OCI-LY3 (cell line): ENCODE results near the gene FOXR1.

Source experiments
- H2AFZ ChIP-seq: fragments of 200-600, 300-600 bp; shearing (Covaris generic); 2 replicates; pipeline ENCODE4 v1.6.0; 2014; ENCODE audit warnings: antibody characterized with exemption, low read depth, low read length
- H3K27ac ChIP-seq: fragments of 200-600, 300-600 bp; sonication (generic); 2 replicates; pipeline ENCODE4 v1.5.1; 2014; ENCODE audit warnings: mild to moderate bottlenecking, low read length, moderate library complexity, mixed read lengths
- H3K27me3 ChIP-seq: fragments of 200-600, 300-600 bp; sonication (generic); 2 replicates; pipeline ENCODE4 v1.6.1; 2014; ENCODE audit warnings: low read depth, low read length, mixed read lengths
- H3K36me3 ChIP-seq: fragments of 200-600, 300-600 bp; sonication (generic); replicated peaks from 2 replicates; pipeline ENCODE3; 2014; ENCODE audit warnings: low read depth, low read length, mixed read lengths
- H3K4me1 ChIP-seq: fragments of 300-600, 200-600 bp; sonication (generic); 2 replicates; pipeline ENCODE4 v1.6.1; 2014; ENCODE audit warnings: low read length, mixed read lengths
- H3K4me2 ChIP-seq: fragments of 200-600, 300-600 bp; sonication (generic); 2 replicates; pipeline ENCODE4 v1.6.1; 2014; ENCODE audit warnings: low read length, mixed read lengths
- H3K4me3 ChIP-seq: fragments of 300-600, 200-600 bp; sonication (generic); 2 replicates; pipeline ENCODE4 v1.5.1; 2014; ENCODE audit warnings: antibody characterized with exemption, mild to moderate bottlenecking, low read length, moderate library complexity
- H3K79me2 ChIP-seq: fragments of 300-600, 200-600 bp; shearing (Covaris generic); 2 replicates; pipeline ENCODE4 v1.6.1; 2014; ENCODE audit warnings: mild to moderate bottlenecking, low read length, mixed read lengths
- H3K9ac ChIP-seq: fragments of 300-600, 200-600 bp; shearing (Covaris generic); 2 replicates; pipeline ENCODE4 v1.6.0; 2014; ENCODE audit warnings: mild to moderate bottlenecking, low read length, moderate library complexity
- H3K9me3 ChIP-seq: fragments of 200-600, 300-600 bp; shearing (Covaris generic); 2 replicates; pipeline ENCODE4 v1.6.1; 2014; ENCODE audit warnings: low read length, mixed read lengths; ENCODE audit not compliant: insufficient read depth
- H4K20me1 ChIP-seq: fragments of 200-600, 300-600 bp; sonication (generic); 2 replicates; pipeline ENCODE4 v1.6.1; 2016; ENCODE audit warnings: low read length, mixed read lengths; ENCODE audit not compliant: insufficient read depth
- EZH2phosphoT487 ChIP-seq: fragments of 200-600 bp; shearing (Covaris generic); IDR thresholded peaks from 2 replicates; pipeline ENCODE4 v1.6.1; 2018; ENCODE audit warnings: antibody characterized with exemption, mixed run types, low read depth
- TF ChIP-seq, protein P1 (sequence below): fragments of 200-600, 300-600 bp; sonication (generic); IDR thresholded peaks from 2 replicates; pipeline ENCODE4 v1.5.1; 2014; ENCODE audit warnings: antibody characterized with exemption, low read length, low read depth

FOXR1 gene

DNA sequence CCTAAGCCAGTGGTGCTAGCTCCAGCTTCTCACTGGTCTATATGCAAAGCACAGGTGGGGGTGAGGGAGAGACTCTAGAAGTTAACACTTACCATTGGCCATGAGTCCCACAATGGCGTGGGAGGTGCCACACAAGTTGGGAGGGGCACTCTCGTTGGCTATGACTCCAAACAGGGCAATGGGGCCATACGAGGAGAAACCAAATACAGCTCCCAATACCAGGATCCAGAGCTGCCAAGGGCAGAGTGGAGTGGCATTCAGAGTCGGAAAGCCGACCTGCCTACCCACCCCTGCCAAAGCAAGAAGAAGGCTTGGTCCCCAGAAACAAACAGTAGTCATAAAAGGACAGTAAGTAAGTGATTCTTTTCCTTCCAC is 53.5 kb downstream of the FOXR1 start:
- Histone ChIP-seq H2AFZ (no peak overlapping the region), H3K27ac (no peak overlapping the region), H3K4me3 (no peak overlapping the region), H3K27me3 (no peaks in the 10 kb centered on the region), H3K9me3 (no peaks in the 10 kb centered on the region), H3K4me1 (peaks cover 20% of the 10 kb centered on the region), H3K36me3 (peaks cover 54% of the 10 kb centered on the region), H3K79me2 (peaks cover 40% of the 10 kb centered on the region), H3K9ac (no peak overlapping the region), H3K4me2 (no peak overlapping the region), H4K20me1 (no peaks in the 10 kb centered on the region)
- TF ChIP-seq, protein P1, sequence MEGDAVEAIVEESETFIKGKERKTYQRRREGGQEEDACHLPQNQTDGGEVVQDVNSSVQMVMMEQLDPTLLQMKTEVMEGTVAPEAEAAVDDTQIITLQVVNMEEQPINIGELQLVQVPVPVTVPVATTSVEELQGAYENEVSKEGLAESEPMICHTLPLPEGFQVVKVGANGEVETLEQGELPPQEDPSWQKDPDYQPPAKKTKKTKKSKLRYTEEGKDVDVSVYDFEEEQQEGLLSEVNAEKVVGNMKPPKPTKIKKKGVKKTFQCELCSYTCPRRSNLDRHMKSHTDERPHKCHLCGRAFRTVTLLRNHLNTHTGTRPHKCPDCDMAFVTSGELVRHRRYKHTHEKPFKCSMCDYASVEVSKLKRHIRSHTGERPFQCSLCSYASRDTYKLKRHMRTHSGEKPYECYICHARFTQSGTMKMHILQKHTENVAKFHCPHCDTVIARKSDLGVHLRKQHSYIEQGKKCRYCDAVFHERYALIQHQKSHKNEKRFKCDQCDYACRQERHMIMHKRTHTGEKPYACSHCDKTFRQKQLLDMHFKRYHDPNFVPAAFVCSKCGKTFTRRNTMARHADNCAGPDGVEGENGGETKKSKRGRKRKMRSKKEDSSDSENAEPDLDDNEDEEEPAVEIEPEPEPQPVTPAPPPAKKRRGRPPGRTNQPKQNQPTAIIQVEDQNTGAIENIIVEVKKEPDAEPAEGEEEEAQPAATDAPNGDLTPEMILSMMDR = no peak
- TF ChIP-seq EZH2phosphoT487 = no peak

- Histone ChIP-seq H2AFZ (no peak overlapping the region), H3K36me3 (peaks cover 54% of the 10 kb centered on the region), H3K27me3 (no peaks in the 10 kb centered on the region), H3K9me3 (no peaks in the 10 kb centered on the region), H3K4me3 (no peak overlapping the region), H3K27ac (no peak overlapping the region), H3K79me2 (peaks cover 40% of the 10 kb centered on the region), H3K4me2 (no peak overlapping the region), H4K20me1 (no peaks in the 10 kb centered on the region), H3K4me1 (peaks cover 19% of the 10 kb centered on the region), H3K9ac (no peak overlapping the region)
- TF ChIP-seq, protein P1 = no peak
- no peak for TF ChIP-seq EZH2phosphoT487
Observed at GRCh38 chr11:119025541-119025940, 54.0 kb downstream of the FOXR1 start.

DNA sequence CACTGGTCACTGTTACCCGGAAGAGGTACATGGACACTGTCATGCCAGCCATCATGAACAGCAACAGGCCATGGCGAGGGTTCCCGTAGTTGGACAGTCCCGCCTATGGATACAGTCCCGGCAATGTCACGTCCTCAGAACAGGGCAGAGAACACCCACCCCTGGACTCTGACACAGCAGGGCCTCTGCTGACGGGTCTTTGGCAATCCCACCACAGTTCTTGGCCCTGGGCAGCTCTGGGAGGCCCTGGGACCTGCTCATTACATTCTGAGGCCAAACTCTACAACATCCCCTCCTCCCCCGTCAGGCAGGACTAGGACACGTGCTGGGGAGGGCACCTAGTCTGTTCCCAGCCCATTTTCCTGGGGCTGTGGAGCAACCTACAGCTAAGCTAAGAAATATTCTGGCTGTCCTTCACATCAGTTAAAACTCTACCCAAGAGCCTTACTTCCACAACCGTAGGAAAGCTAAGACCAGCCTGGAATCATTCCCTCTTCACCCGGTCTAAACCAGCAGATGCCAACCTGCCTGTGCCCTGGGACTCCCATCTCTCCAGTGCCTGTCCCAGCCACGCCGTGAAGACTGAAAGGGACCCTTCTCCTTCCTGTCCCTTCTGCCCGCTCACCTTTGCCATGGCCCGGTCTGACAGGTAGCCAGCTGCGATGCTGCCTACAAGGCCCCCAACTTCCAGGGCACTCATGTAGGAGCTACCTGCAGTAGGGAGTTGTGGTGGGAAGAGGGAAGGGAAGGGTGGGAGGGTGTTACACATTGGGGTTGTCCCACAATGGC is 54.6 kb downstream of the FOXR1 start:
- Histone ChIP-seq H3K4me1 (peaks cover 19% of the 10 kb centered on the region), H2AFZ (no peak overlapping the region), H3K27ac (no peak overlapping the region), H3K9ac (no peak overlapping the region), H3K4me3 (no peak overlapping the region), H3K79me2 (peaks cover 34% of the 10 kb centered on the region), H3K27me3 (no peaks in the 10 kb centered on the region), H4K20me1 (no peaks in the 10 kb centered on the region), H3K4me2 (no peak overlapping the region), H3K9me3 (no peaks in the 10 kb centered on the region), H3K36me3 (peaks cover 54% of the 10 kb centered on the region)
- TF ChIP-seq, protein P1 = no peak
- no peak for TF ChIP-seq EZH2phosphoT487

DNA sequence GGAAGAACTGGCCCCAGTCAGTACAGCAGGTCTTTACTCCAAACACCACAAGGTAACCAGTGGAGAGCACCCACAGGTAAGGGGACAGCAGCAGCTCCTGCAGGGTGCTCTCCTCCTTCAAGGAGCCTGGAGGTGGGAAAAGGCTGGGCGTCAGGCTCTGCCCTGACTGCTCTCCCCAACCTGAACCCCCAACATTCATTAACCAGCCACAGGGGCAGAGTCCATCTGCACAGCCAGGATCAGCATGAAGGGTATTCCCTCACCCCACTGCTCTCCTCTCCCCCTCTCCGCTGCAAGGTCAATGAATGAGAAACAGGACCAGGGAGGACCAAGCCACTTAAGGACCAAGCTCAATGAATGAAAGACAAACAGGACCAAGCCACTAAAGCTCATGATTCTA is 55.4 kb downstream of the FOXR1 start:
- no peak overlapping the region for H3K4me2 ChIP-seq
- H3K9me3 ChIP-seq = no peaks in the 10 kb centered on the region
- peaks cover 28% of the 10 kb centered on the region for H3K79me2 ChIP-seq
- peaks cover 51% of the 10 kb centered on the region for H3K36me3 ChIP-seq
- no peak overlapping the region for H3K9ac ChIP-seq
- H3K4me1 ChIP-seq = peaks cover 19% of the 10 kb centered on the region
- H3K27ac ChIP-seq = no peak overlapping the region
- no peaks in the 10 kb centered on the region for H4K20me1 ChIP-seq
- TF ChIP-seq EZH2phosphoT487 = no peak
- TF ChIP-seq, protein P1 = no peak
- H3K27me3 ChIP-seq = no peaks in the 10 kb centered on the region
- no peak overlapping the region for H2AFZ ChIP-seq
- no peak overlapping the region for H3K4me3 ChIP-seq
